ENCODE data around the gene ARHGAP25. TPM values are rescaled to one million over a fixed set of nuclear protein-coding genes. Genes with fewer than 3 reads are reported as not detected.

The ARHGAP25 gene
- total RNA-seq, 2 experiments from 2014 or later = 90.2 to 126 TPM

DNA sequence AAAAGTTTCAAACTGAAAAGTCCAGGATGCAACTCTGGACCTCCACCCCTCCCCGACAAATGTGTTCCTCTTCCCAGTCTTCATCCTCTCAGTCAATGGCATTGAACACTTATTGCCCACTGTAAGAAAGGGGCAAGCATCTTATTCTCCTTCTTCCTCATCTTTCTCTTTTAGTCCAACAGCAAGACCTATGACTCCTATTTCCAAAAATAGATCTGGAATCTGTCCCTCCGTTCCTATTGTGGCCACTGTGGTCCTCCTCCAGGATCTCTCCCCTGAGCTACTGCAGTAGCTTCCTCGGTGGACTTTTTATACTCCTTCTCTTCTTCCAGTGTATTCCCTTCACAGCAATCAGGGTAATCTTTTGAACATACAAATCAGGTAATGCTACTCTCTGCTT lies 28.0 kb upstream of the ARHGAP25 start:
- Mint-ChIP-seq H3K36me3 (peaks cover 1% of the 10 kb centered on the region), H3K27ac (no peak overlapping the region), H3K27me3 (peaks cover 7% of the 10 kb centered on the region), H3K9me3 (ENCODE audit: low read depth) (no peaks in the 10 kb centered on the region), H3K4me1 (peaks cover 19% of the 10 kb centered on the region), H3K4me3 (no peak overlapping the region)
- CTCF ChIA-PET = no interaction called here
- ATAC-seq (no peak), DNase-seq (no peak)

DNA sequence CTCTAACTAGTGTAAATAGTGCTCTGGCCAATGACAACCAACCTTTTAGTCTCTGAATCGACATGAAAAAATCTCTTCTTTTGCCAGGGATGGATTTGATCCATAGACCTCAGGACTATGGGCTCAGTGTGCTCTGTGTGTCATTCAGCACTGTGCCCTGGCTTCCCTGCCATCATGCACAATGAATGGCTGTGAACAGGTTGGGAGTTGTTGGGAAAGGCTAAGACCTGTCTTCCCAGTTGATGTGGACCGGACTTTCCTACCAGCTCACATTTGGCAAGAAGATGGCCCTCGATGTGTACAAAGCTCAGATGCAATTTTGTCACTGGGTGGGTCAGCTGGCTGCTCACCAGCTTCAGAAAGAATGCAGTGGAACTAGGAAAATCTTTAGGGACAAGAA lies 26.0 kb upstream of the ARHGAP25 start:
- Mint-ChIP-seq H3K4me3 (no peak overlapping the region), H3K9me3 (ENCODE audit: low read depth) (no peaks in the 10 kb centered on the region), H3K4me1 (peaks cover 23% of the 10 kb centered on the region), H3K27ac (no peak overlapping the region), H3K27me3 (peaks cover 5% of the 10 kb centered on the region), H3K36me3 (peaks cover 3% of the 10 kb centered on the region)
- CTCF ChIA-PET = interaction anchor here (0.8 to 3.8 kb wide), 47 partner anchors 9 to 857 kb away, joined by 3 to 42 read pairs (median 5); partner anchors contain the start of genes APLF, ARHGAP25 and FBXO48
- DNase-seq (no peak), ATAC-seq (no peak)

- H3K36me3 Mint-ChIP-seq = peaks cover 3% of the 10 kb centered on the region
- peaks cover 26% of the 10 kb centered on the region for H3K4me1 Mint-ChIP-seq
- no peak overlapping the region for H3K4me3 Mint-ChIP-seq
- ATAC-seq (peak; percentile 82), DNase-seq (no peak)
- peak overlapping the region; percentile 7 for H3K27ac Mint-ChIP-seq
- no peaks in the 10 kb centered on the region for H3K9me3 Mint-ChIP-seq (ENCODE audit: low read depth)
- H3K27me3 Mint-ChIP-seq = peaks cover 2% of the 10 kb centered on the region
- CTCF ChIA-PET = interaction anchor here (0.6 to 3.8 kb wide), 61 partner anchors 8 to 856 kb away, joined by 3 to 42 read pairs (median 4); partner anchors contain the start of genes APLF, ARHGAP25 and FBXO48
These were observed 25.1 kb upstream of the ARHGAP25 start for GRCh38 chr2:68709421-68709911.

DNA sequence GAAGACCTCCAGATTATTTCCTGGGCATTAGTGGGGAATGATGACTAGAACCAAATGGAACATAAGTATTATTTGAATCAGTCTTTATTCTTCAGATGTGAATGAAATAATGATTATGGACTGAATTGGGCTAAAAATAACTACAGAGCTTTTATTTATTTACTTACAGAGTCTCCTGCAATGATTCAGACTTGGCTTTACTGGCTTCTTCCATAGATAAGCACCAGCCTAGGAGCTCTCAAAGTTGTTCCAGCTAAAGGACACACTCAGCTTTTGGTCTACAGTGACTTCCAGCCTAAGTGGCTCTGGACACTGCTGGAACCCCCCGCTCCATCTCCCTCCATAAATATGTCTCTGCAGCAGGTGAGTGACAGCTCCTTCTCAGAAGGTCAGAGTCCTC lies 24.3 kb upstream of the ARHGAP25 start:
- H3K36me3 Mint-ChIP-seq = peaks cover 3% of the 10 kb centered on the region
- H3K4me1 Mint-ChIP-seq = peaks cover 34% of the 10 kb centered on the region
- H3K4me3 Mint-ChIP-seq = no peak overlapping the region
- DNase-seq (no peak), ATAC-seq (no peak)
- CTCF ChIA-PET = interaction anchor here (0.7 to 3.8 kb wide), 9 partner anchors 16 to 244 kb away, joined by 3 to 42 read pairs (median 9); partner anchors contain the start of genes APLF and FBXO48
- peaks cover under 1% of the 10 kb centered on the region for H3K27me3 Mint-ChIP-seq
- no peaks in the 10 kb centered on the region for H3K9me3 Mint-ChIP-seq (ENCODE audit: low read depth)
- no peak overlapping the region for H3K27ac Mint-ChIP-seq

GRCh38 chr2:68710756-68711155 lies 23.9 kb upstream of the ARHGAP25 start:
- Mint-ChIP-seq H3K36me3 (peaks cover 3% of the 10 kb centered on the region), H3K27me3 (no peaks in the 10 kb centered on the region), H3K9me3 (ENCODE audit: low read depth) (no peaks in the 10 kb centered on the region), H3K4me1 (peaks cover 39% of the 10 kb centered on the region), H3K27ac (no peak overlapping the region), H3K4me3 (no peak overlapping the region)
- CTCF ChIA-PET = interaction anchor here (0.7 to 3.8 kb wide), 6 partner anchors 34 to 223 kb away, joined by 3 to 42 read pairs (median 11); no protein-coding TSS in a partner anchor
- no peak for ATAC-seq
- DNase-seq = no peak

GRCh38 chr2:68714866-68715265 lies 19.7 kb upstream of the ARHGAP25 start:
- Mint-ChIP-seq H3K27me3 (no peaks in the 10 kb centered on the region), H3K27ac (peak overlapping the region; percentile 78), H3K9me3 (ENCODE audit: low read depth) (no peaks in the 10 kb centered on the region), H3K36me3 (peaks cover 4% of the 10 kb centered on the region), H3K4me3 (peak overlapping the region; percentile 27), H3K4me1 (peaks cover 72% of the 10 kb centered on the region)
- CTCF ChIA-PET = interaction anchor here (0.6 to 1.9 kb wide), 15 partner anchors 9 to 462 kb away, joined by 3 to 7 read pairs (median 3); partner anchors contain the start of genes ARHGAP25 and FBXO48
- DNase-seq = peak; percentile 81
- peak; percentile 48 for ATAC-seq

DNA sequence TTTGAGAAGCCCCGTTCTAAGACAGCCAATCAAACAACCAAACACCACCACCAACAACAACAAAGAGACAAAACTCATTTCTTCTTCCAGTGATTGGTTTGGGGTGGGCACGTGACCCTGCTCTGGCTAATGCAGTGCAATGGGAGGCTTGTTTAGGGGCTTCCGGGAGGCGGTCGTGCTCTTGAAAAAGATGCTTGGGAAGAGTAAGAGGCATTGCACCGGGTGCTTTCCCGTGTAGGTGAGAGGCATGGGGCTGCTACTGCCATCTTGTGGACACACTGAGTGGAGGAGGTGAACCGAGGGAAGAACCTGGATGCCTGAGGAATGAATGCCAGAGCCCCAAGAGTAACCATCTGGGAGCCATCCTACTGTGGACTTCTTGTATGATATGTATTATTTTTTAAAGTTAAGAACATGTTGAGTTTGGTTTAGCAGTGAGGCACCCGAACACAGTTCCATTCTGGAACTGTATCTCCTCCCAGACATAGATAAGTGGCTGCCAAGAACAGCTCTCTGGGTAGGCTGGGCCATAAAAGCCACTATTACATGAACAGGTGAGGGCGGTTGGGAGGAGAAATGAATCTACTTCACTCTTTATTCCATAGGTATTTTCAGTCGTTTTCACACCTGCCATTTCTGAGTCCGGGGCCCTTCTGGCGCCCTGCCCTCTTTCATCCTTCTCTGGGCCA lies 19.1 kb upstream of the ARHGAP25 start:
- H3K27ac Mint-ChIP-seq = peak overlapping the region; percentile 78
- no peaks in the 10 kb centered on the region for H3K27me3 Mint-ChIP-seq
- H3K4me3 Mint-ChIP-seq = peak overlapping the region; percentile 27
- peak; percentile 17 for ATAC-seq
- no peaks in the 10 kb centered on the region for H3K9me3 Mint-ChIP-seq (ENCODE audit: low read depth)
- CTCF ChIA-PET = interaction anchor here (0.9 to 4.3 kb wide), 17 partner anchors 12 to 254 kb away, joined by 3 to 34 read pairs (median 5); partner anchors contain the start of genes ARHGAP25 and FBXO48
- peak; percentile 68 for DNase-seq
- peaks cover 75% of the 10 kb centered on the region for H3K4me1 Mint-ChIP-seq
- H3K36me3 Mint-ChIP-seq = peaks cover 4% of the 10 kb centered on the region

DNA sequence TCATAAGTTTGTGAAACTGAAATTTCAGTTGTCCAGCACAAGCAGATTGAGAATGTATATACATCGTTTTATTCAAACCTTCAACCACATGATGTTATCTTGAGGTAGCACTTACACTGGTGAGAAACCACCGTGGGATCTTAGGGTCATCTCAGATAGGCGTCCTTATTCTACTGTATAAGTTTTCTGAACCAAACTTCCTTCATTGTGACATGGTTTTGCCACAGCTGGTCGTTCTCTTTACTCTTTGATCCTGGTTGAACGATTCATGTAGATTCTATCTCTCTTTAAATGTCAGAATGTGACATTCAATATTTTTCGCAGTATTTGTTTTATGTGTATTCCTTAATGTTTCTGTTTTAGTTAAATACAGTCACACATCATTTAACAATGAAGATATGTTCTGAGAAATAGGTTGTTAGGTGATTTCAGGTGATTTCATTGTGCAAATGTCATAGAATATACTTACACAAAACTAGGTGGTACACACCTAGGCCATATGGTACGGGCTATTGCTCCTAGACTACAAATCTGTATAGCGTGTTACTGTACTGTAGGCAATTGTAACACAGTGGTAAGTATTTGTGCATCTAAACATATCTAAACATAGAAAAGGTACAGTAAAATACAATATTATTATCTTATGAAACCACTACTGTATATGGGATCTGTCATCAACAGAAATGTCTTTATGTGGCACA lies 17.9 kb upstream of the ARHGAP25 start:
- no peaks in the 10 kb centered on the region for H3K9me3 Mint-ChIP-seq (ENCODE audit: low read depth)
- H3K4me1 Mint-ChIP-seq = peaks cover 78% of the 10 kb centered on the region
- ATAC-seq = no peak
- peaks cover 4% of the 10 kb centered on the region for H3K36me3 Mint-ChIP-seq
- DNase-seq = no peak
- no peak overlapping the region for H3K4me3 Mint-ChIP-seq
- CTCF ChIA-PET = interaction anchor here (1.0 to 4.3 kb wide), 17 partner anchors 11 to 253 kb away, joined by 3 to 34 read pairs (median 6); partner anchors contain the start of gene ARHGAP25
- peak overlapping the region; percentile 74 for H3K27ac Mint-ChIP-seq
- H3K27me3 Mint-ChIP-seq = no peaks in the 10 kb centered on the region

DNA sequence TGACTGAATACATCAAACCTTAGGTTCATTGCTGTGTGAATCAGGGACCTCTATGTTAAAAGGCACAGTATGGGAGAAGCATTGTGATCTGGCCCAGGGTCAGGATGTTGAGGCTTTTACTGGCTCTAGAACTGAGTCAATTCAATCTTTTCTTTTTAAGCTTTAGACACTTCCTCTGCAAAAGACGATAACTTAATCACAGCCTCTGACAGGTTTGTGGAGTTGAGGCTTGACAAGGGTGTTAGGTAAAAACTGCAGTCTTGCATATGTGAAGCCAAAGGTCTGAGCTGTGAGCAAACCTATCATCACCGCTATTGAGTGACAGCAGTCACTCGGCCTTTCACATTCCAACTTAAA lies 17.3 kb upstream of the ARHGAP25 start:
- no peaks in the 10 kb centered on the region for H3K9me3 Mint-ChIP-seq (ENCODE audit: low read depth)
- DNase-seq = peak; percentile 86
- H3K27me3 Mint-ChIP-seq = no peaks in the 10 kb centered on the region
- peak; percentile 78 for ATAC-seq
- H3K4me3 Mint-ChIP-seq = no peak overlapping the region
- CTCF ChIA-PET = interaction anchor here (1.0 to 4.3 kb wide), 17 partner anchors 8 to 254 kb away, joined by 3 to 34 read pairs (median 5); partner anchors contain the start of gene ARHGAP25
- H3K36me3 Mint-ChIP-seq = peaks cover 4% of the 10 kb centered on the region
- H3K4me1 Mint-ChIP-seq = peaks cover 83% of the 10 kb centered on the region
- H3K27ac Mint-ChIP-seq = peak overlapping the region; percentile 74

DNA sequence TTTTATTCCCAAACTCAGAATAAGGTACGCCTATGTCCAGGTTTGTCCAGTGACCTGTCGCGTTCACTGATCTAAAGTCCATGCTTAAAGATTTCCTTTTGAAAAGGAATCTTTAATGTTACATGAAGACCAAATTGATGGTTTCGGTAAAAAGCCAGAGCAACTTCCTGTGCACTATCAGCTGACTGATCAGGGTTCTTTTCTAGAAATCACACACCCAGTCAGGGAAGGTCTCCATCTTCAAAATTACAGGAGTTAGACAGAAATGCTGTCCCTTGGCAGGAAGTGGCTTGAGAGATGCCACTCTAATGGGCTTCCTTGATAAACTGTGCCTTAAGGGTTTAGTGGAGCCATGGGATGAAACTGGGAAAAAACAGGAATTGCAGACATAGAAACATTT lies 14.7 kb upstream of the ARHGAP25 start:
- Mint-ChIP-seq H3K36me3 (peaks cover 1% of the 10 kb centered on the region), H3K27ac (peak overlapping the region; percentile 86), H3K27me3 (no peaks in the 10 kb centered on the region), H3K9me3 (ENCODE audit: low read depth) (no peaks in the 10 kb centered on the region), H3K4me3 (peak overlapping the region; percentile 37), H3K4me1 (peaks cover 99% of the 10 kb centered on the region)
- DNase-seq = peak; percentile 71
- CTCF ChIA-PET = interaction anchor here (1.0 to 5.6 kb wide), 9 partner anchors 11 to 188 kb away, joined by 3 to 35 read pairs (median 14); partner anchors contain the start of gene ARHGAP25
- ATAC-seq = peak; percentile 26

DNA sequence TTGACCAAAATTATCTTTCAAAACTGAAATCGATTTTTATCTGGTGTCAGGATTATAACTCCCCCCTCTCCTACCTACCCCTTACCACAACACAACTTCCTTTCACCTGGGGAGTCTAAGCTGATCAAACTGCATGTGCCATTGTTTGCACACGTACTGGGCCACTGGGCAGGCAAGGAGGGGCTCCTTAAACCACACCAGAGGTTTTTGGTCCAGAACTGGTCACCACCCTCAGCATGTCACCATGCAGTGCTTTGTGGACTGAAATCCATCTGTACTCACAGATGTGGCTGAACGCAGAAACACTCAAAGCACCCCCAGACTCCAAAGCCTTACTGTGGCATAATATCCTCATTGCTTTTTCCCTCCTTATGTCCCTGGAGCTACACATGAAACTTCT lies 13.9 kb upstream of the ARHGAP25 start:
- Mint-ChIP-seq H3K9me3 (ENCODE audit: low read depth) (no peaks in the 10 kb centered on the region), H3K36me3 (peaks cover 1% of the 10 kb centered on the region), H3K4me3 (peak overlapping the region; percentile 37), H3K4me1 (peaks cover 97% of the 10 kb centered on the region), H3K27me3 (no peaks in the 10 kb centered on the region), H3K27ac (peak overlapping the region; percentile 87)
- DNase-seq (no peak), ATAC-seq (no peak)
- CTCF ChIA-PET = interaction anchor here (1.0 to 5.6 kb wide), 10 partner anchors 12 to 257 kb away, joined by 3 to 35 read pairs (median 14); partner anchors contain the start of gene ARHGAP25

DNA sequence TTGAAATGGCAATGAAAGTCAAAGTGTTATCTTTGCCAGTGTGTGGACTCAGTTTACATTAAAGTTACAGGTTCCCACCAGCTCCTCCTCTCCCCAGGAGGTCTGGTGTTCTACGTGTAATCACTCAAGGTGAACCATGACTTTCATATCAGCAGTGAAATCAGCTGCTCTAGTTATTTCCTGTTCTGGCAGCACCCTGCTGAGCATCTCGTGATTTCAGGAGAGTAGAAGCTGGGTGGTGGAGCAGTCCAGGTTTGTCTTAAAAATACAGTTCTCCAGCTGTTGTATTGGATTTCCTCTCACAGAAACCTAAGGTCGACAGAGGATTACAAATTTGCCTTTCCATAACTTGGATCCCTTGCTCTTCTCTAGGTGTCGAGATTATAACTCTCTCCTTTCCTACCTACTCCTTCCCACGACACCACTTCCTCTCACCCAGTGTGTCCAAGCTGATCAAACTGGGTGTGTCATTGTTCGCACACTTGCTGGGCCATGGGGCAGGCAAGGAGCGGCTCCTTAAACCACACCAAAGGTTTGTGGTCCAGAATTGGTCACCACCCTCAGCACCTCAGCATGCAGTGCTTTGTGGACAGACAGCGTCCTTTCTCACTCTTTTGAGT lies 13.0 kb upstream of the ARHGAP25 start:
- H3K27me3 Mint-ChIP-seq = no peaks in the 10 kb centered on the region
- DNase-seq (peak; percentile 71), ATAC-seq (peak; percentile 52)
- H3K4me1 Mint-ChIP-seq = peaks cover 97% of the 10 kb centered on the region
- peaks cover 1% of the 10 kb centered on the region for H3K36me3 Mint-ChIP-seq
- H3K4me3 Mint-ChIP-seq = peak overlapping the region; percentile 46
- CTCF ChIA-PET = interaction anchor here (0.7 to 5.6 kb wide), 12 partner anchors 12 to 258 kb away, joined by 3 to 35 read pairs (median 10); partner anchors contain the start of genes APLF, ARHGAP25 and FBXO48
- peak overlapping the region; percentile 87 for H3K27ac Mint-ChIP-seq
- H3K9me3 Mint-ChIP-seq (ENCODE audit: low read depth) = no peaks in the 10 kb centered on the region
